ENCODE results near the gene SLC9A4. TPM values are rescaled to one million over a fixed set of nuclear protein-coding genes. Genes with fewer than 3 reads are reported as not detected.

Gene SLC9A4
- total and polyA plus RNA-seq, 4 donors: 0.15 TPM; not detected in 3

- intact Hi-C loops (cut with DNase I): no loop called here
- DNase-seq (no peak), ATAC-seq (ENCODE audit: low FRiP score) (no peak)
- Histone ChIP-seq H3K9me3 (ENCODE audit: control insufficient read depth, low read length) (no peaks in the 10 kb centered on the region), H3K27me3 (ENCODE audit: control insufficient read depth in 1 of 2, insufficient read depth in 2 of 2, low read length in 1 of 2) (no peaks in the 10 kb centered on the region), H3K36me3 (ENCODE audit: control insufficient read depth in 1 of 2, insufficient read depth in 2 of 2, low read length in 1 of 2) (no peaks in the 10 kb centered on the region), H3K4me3 (ENCODE audit: low read length in 2 of 2) (no peak overlapping the region), H3K4me1 (ENCODE audit: control insufficient read depth in 1 of 2, insufficient read depth in 2 of 2, low read length in 2 of 2) (no peaks in the 10 kb centered on the region), H3K27ac (ENCODE audit: low read depth in 1 of 2, low read length in 2 of 2) (no peak overlapping the region)
- 57 to 58% methylated on average over 5 of the region's 5 CpGs for WGBS, 2 donors
Measured at GRCh38 chr2:102485147-102485785, 12.2 kb downstream of the SLC9A4 start.

DNA sequence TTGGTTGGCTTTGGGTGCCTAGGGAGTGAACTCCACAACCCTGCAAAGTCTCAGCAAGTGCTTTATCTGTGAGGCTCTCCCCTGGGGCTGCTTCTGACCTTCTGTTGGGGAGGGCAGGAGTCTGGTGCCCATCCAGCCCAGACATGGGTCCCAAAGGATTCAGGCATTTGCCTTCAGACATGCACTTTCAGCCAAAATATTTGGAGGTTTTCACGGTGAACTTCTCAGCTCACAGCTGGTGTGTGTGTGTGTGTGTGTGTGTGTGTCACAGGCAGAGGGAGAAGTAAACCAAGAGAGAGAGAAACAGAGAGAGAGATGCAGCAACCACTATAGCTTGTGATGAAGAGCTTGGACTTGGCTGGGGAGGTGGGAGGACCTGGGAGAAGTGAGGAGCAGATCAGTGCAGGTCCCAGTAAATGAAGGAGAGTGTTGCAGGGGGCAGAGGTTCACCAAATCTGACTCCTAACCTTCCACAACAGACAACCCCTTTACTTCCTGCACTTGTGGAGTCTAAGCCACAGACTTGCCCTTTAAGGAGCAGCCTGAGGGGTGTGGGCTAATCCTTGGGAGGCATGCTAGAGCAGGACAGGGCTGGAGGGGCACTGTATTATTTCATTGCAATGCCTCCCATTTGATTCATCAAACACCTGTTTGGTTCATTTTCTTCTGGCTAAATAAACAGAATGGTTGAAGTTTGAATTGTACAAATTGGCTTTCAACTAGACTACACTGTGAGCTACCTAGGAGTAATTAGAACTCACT, 14.1 kb downstream of the SLC9A4 start:
- WGBS, 2 donors: 0 to 12% methylated on average over 1 of the region's 1 CpG
- no peak for DNase-seq
- no peak for ATAC-seq (ENCODE audit: low FRiP score)
- Histone ChIP-seq H3K9me3 (ENCODE audit: control insufficient read depth, low read length) (no peaks in the 10 kb centered on the region), H3K4me1 (ENCODE audit: control insufficient read depth in 1 of 2, insufficient read depth in 2 of 2, low read length in 2 of 2) (no peaks in the 10 kb centered on the region), H3K4me3 (ENCODE audit: low read length in 2 of 2) (no peak overlapping the region), H3K27me3 (ENCODE audit: control insufficient read depth in 1 of 2, insufficient read depth in 2 of 2, low read length in 1 of 2) (no peaks in the 10 kb centered on the region), H3K36me3 (ENCODE audit: control insufficient read depth in 1 of 2, insufficient read depth in 2 of 2, low read length in 1 of 2) (no peaks in the 10 kb centered on the region), H3K27ac (ENCODE audit: low read depth in 1 of 2, low read length in 2 of 2) (no peak overlapping the region)
- intact Hi-C loops (cut with DNase I): no loop called here

DNA sequence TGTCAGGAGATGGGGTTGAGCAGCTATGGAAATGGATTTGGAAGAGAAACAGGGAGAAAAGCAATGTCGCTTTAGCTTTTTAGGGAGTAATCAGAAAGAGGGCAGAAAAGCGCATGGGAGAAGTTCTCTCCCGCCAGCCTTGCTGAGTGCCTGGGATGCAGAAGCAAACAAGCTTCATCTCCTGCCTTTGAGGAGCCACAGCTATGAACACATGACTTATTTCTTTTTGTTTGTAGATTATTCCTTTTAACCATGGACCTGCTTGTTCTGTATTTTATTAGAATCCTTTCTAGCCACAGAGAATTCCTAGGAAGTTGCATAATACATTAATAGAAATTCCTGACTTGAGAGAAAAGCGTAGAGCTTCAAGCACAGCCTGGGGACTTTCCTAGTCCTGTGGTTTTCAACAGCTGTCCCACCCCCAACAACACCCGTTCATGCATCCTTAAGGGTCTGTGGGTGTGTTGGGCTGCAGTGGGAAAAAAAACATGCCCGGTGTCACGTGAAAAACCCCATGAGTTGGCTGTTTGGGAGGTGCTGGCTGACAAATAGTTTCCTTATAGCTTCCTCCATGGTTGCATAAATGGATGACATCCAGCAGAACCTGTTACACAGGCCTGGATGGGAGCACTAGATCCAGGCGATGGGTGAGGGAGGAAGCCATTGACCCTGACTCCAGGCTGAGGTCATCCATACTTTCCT, 14.9 kb downstream of the SLC9A4 start:
- Histone ChIP-seq H3K9me3 (ENCODE audit: control insufficient read depth, low read length) (peaks cover 1% of the 10 kb centered on the region), H3K27me3 (ENCODE audit: control insufficient read depth in 1 of 2, insufficient read depth in 2 of 2, low read length in 1 of 2) (no peaks in the 10 kb centered on the region), H3K4me1 (ENCODE audit: control insufficient read depth in 1 of 2, insufficient read depth in 2 of 2, low read length in 2 of 2) (no peaks in the 10 kb centered on the region), H3K27ac (ENCODE audit: low read depth in 1 of 2, low read length in 2 of 2) (no peak overlapping the region), H3K4me3 (ENCODE audit: low read length in 2 of 2) (no peak overlapping the region), H3K36me3 (ENCODE audit: control insufficient read depth in 1 of 2, insufficient read depth in 2 of 2, low read length in 1 of 2) (no peaks in the 10 kb centered on the region)
- ATAC-seq (ENCODE audit: low FRiP score): no peak
- no peak for DNase-seq
- WGBS, 2 donors: 52 to 57% methylated on average over 8 of the region's 8 CpGs
- intact Hi-C loops (cut with DNase I): no loop called here

DNA sequence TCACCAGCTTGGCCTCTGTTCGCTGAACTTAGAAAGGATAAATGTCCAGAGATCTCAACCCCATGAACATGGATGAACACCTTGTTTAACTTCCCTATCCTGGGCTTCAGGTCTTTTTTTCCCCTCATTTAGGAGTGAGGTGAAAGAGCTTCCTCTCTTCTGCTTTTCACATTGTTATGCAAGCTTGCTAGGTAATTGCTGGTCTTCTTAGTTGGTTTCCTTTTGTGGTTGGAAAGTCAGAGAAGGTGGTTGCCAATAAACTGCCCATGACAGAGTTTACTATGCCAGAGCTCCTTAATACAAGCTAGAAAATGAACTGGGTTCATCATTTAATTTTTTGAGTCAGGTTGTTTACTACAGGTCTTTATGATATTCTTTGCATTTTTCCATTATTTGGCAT, 16.6 kb downstream of the SLC9A4 start:
- no peak for ATAC-seq (ENCODE audit: low FRiP score)
- DNase-seq: no peak
- WGBS, 2 donors: 93 to 94% methylated on average over 1 of the region's 1 CpG
- intact Hi-C loops (cut with DNase I): no loop called here
- Histone ChIP-seq H3K27me3 (ENCODE audit: control insufficient read depth in 1 of 2, insufficient read depth in 2 of 2, low read length in 1 of 2) (no peaks in the 10 kb centered on the region), H3K27ac (ENCODE audit: low read depth in 1 of 2, low read length in 2 of 2) (no peak overlapping the region), H3K36me3 (ENCODE audit: control insufficient read depth in 1 of 2, insufficient read depth in 2 of 2, low read length in 1 of 2) (no peaks in the 10 kb centered on the region), H3K4me1 (ENCODE audit: control insufficient read depth in 1 of 2, insufficient read depth in 2 of 2, low read length in 2 of 2) (no peaks in the 10 kb centered on the region), H3K4me3 (ENCODE audit: low read length in 2 of 2) (no peak overlapping the region), H3K9me3 (ENCODE audit: control insufficient read depth, low read length) (peaks cover 1% of the 10 kb centered on the region)

DNA sequence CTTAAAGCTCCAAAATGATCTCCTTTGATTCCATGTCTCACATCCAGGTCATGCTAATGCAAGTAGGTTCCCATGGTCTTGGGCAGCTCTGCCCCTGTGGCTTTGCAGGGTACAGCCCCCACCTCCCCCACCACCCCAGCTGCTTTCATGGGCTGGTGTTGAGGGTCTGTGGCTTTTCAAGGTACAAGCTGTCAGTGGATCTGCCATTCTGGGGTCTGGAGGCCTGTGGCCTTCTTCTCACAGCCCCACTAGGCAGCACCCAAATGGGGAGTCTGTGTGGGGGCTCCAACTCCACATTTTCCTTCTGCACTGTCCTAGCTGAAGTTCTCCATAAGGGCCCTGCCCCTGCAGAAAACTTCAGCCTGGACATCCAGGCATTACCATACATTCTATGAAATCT, 19.0 kb downstream of the SLC9A4 start:
- DNase-seq: no peak
- H3K27me3 ChIP-seq (ENCODE audit: control insufficient read depth in 1 of 2, insufficient read depth in 2 of 2, low read length in 1 of 2): no peaks in the 10 kb centered on the region
- ATAC-seq (ENCODE audit: low FRiP score): no peak

GRCh38 chr2:102494570-102494969, 21.5 kb downstream of the SLC9A4 start:
- Histone ChIP-seq H3K36me3 (ENCODE audit: control insufficient read depth in 1 of 2, insufficient read depth in 2 of 2, low read length in 1 of 2) (no peaks in the 10 kb centered on the region), H3K9me3 (ENCODE audit: control insufficient read depth, low read length) (peaks cover 1% of the 10 kb centered on the region), H3K27me3 (ENCODE audit: control insufficient read depth in 1 of 2, insufficient read depth in 2 of 2, low read length in 1 of 2) (no peaks in the 10 kb centered on the region), H3K27ac (ENCODE audit: low read depth in 1 of 2, low read length in 2 of 2) (no peak overlapping the region), H3K4me1 (ENCODE audit: control insufficient read depth in 1 of 2, insufficient read depth in 2 of 2, low read length in 2 of 2) (no peaks in the 10 kb centered on the region), H3K4me3 (ENCODE audit: low read length in 2 of 2) (no peak overlapping the region)
- 79 to 86% methylated on average over 1 of the region's 1 CpG for WGBS, 2 donors
- DNase-seq (no peak), ATAC-seq (ENCODE audit: low FRiP score) (no peak)
- intact Hi-C loops (cut with DNase I): no loop called here

More for the DNA sequence above, 19.0 kb downstream of the SLC9A4 start:
- no peak overlapping the region for H3K27ac ChIP-seq (ENCODE audit: low read depth in 1 of 2, low read length in 2 of 2)
- intact Hi-C loops (cut with DNase I): no loop called here
- peaks cover 1% of the 10 kb centered on the region for H3K9me3 ChIP-seq (ENCODE audit: control insufficient read depth, low read length)
- no peaks in the 10 kb centered on the region for H3K4me1 ChIP-seq (ENCODE audit: control insufficient read depth in 1 of 2, insufficient read depth in 2 of 2, low read length in 2 of 2)
- no peak overlapping the region for H3K4me3 ChIP-seq (ENCODE audit: low read length in 2 of 2)
- no peaks in the 10 kb centered on the region for H3K36me3 ChIP-seq (ENCODE audit: control insufficient read depth in 1 of 2, insufficient read depth in 2 of 2, low read length in 1 of 2)

DNA sequence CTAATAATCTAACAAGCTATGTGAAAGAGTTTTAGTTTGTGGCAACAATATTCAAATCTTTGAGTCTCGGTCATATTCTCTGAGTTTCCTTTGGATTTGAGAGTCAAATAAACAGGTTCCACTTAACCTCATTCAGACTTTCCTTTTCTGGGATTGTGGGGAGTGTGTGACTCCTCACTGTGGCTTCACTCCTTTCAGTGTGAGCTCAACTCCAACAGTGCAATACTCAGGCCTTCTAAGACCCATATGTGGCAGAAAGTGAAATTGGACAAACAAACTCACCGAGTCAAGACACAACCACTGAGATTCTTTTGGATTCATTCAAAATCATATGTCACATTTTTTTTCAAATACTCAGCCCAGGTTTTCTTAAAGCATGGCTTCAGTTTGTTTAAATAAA, 25.4 kb downstream of the SLC9A4 start:
- intact Hi-C loops (cut with DNase I): no loop called here
- no peaks in the 10 kb centered on the region for H3K36me3 ChIP-seq (ENCODE audit: control insufficient read depth in 1 of 2, insufficient read depth in 2 of 2, low read length in 1 of 2)
- H3K27me3 ChIP-seq (ENCODE audit: control insufficient read depth in 1 of 2, insufficient read depth in 2 of 2, low read length in 1 of 2): no peaks in the 10 kb centered on the region
- H3K9me3 ChIP-seq (ENCODE audit: control insufficient read depth, low read length): no peaks in the 10 kb centered on the region
- WGBS, 2 donors: 86% methylated on average over 2 of the region's 2 CpGs
- H3K27ac ChIP-seq (ENCODE audit: low read depth in 1 of 2, low read length in 2 of 2): no peak overlapping the region
- H3K4me1 ChIP-seq (ENCODE audit: control insufficient read depth in 1 of 2, insufficient read depth in 2 of 2, low read length in 2 of 2): no peaks in the 10 kb centered on the region
- no peak for DNase-seq
- no peak overlapping the region for H3K4me3 ChIP-seq (ENCODE audit: low read length in 2 of 2)
- no peak for ATAC-seq (ENCODE audit: low FRiP score)

GRCh38 chr2:102499558-102499957, 26.5 kb downstream of the SLC9A4 start:
- WGBS, 2 donors: 85% methylated on average over 1 of the region's 1 CpG
- intact Hi-C loops (cut with DNase I): no loop called here
- no peaks in the 10 kb centered on the region for H3K9me3 ChIP-seq (ENCODE audit: control insufficient read depth, low read length)
- no peak overlapping the region for H3K4me3 ChIP-seq (ENCODE audit: low read length in 2 of 2)
- no peak overlapping the region for H3K27ac ChIP-seq (ENCODE audit: low read depth in 1 of 2, low read length in 2 of 2)
- ATAC-seq (ENCODE audit: low FRiP score): no peak
- no peaks in the 10 kb centered on the region for H3K27me3 ChIP-seq (ENCODE audit: control insufficient read depth in 1 of 2, insufficient read depth in 2 of 2, low read length in 1 of 2)
- no peak for DNase-seq
- H3K36me3 ChIP-seq (ENCODE audit: control insufficient read depth in 1 of 2, insufficient read depth in 2 of 2, low read length in 1 of 2): no peaks in the 10 kb centered on the region
- no peaks in the 10 kb centered on the region for H3K4me1 ChIP-seq (ENCODE audit: control insufficient read depth in 1 of 2, insufficient read depth in 2 of 2, low read length in 2 of 2)

GRCh38 chr2:102502576-102502975, 29.6 kb downstream of the SLC9A4 start:
- intact Hi-C loops (cut with DNase I): no loop called here
- WGBS, 2 donors: 89 to 92% methylated on average over 8 of the region's 8 CpGs
- Histone ChIP-seq H3K27me3 (ENCODE audit: control insufficient read depth in 1 of 2, insufficient read depth in 2 of 2, low read length in 1 of 2) (no peaks in the 10 kb centered on the region), H3K4me3 (ENCODE audit: low read length in 2 of 2) (no peak overlapping the region), H3K9me3 (ENCODE audit: control insufficient read depth, low read length) (no peaks in the 10 kb centered on the region), H3K4me1 (ENCODE audit: control insufficient read depth in 1 of 2, insufficient read depth in 2 of 2, low read length in 2 of 2) (no peaks in the 10 kb centered on the region), H3K27ac (ENCODE audit: low read depth in 1 of 2, low read length in 2 of 2) (no peak overlapping the region), H3K36me3 (ENCODE audit: control insufficient read depth in 1 of 2, insufficient read depth in 2 of 2, low read length in 1 of 2) (no peaks in the 10 kb centered on the region)
- DNase-seq (no peak), ATAC-seq (ENCODE audit: low FRiP score) (no peak)

Measured in aorta (tissue), 5 donors.